OCI-LY3 (cell line): ENCODE results near the gene MOB3B.

Source experiments
- H2AFZ ChIP-seq: fragments of 200-600, 300-600 bp; shearing (Covaris generic); 2 replicates; pipeline ENCODE4 v1.6.0; 2014; ENCODE audit warnings: antibody characterized with exemption, low read depth, low read length
- H3K27ac ChIP-seq: fragments of 200-600, 300-600 bp; sonication (generic); 2 replicates; pipeline ENCODE4 v1.5.1; 2014; ENCODE audit warnings: mild to moderate bottlenecking, low read length, moderate library complexity, mixed read lengths
- H3K27me3 ChIP-seq: fragments of 200-600, 300-600 bp; sonication (generic); 2 replicates; pipeline ENCODE4 v1.6.1; 2014; ENCODE audit warnings: low read depth, low read length, mixed read lengths
- H3K36me3 ChIP-seq: fragments of 200-600, 300-600 bp; sonication (generic); replicated peaks from 2 replicates; pipeline ENCODE3; 2014; ENCODE audit warnings: low read depth, low read length, mixed read lengths
- H3K4me1 ChIP-seq: fragments of 300-600, 200-600 bp; sonication (generic); 2 replicates; pipeline ENCODE4 v1.6.1; 2014; ENCODE audit warnings: low read length, mixed read lengths
- H3K4me2 ChIP-seq: fragments of 200-600, 300-600 bp; sonication (generic); 2 replicates; pipeline ENCODE4 v1.6.1; 2014; ENCODE audit warnings: low read length, mixed read lengths
- H3K4me3 ChIP-seq: fragments of 300-600, 200-600 bp; sonication (generic); 2 replicates; pipeline ENCODE4 v1.5.1; 2014; ENCODE audit warnings: antibody characterized with exemption, mild to moderate bottlenecking, low read length, moderate library complexity
- H3K79me2 ChIP-seq: fragments of 300-600, 200-600 bp; shearing (Covaris generic); 2 replicates; pipeline ENCODE4 v1.6.1; 2014; ENCODE audit warnings: mild to moderate bottlenecking, low read length, mixed read lengths
- H3K9ac ChIP-seq: fragments of 300-600, 200-600 bp; shearing (Covaris generic); 2 replicates; pipeline ENCODE4 v1.6.0; 2014; ENCODE audit warnings: mild to moderate bottlenecking, low read length, moderate library complexity
- H3K9me3 ChIP-seq: fragments of 200-600, 300-600 bp; shearing (Covaris generic); 2 replicates; pipeline ENCODE4 v1.6.1; 2014; ENCODE audit warnings: low read length, mixed read lengths; ENCODE audit not compliant: insufficient read depth
- H4K20me1 ChIP-seq: fragments of 200-600, 300-600 bp; sonication (generic); 2 replicates; pipeline ENCODE4 v1.6.1; 2016; ENCODE audit warnings: low read length, mixed read lengths; ENCODE audit not compliant: insufficient read depth
- EZH2phosphoT487 ChIP-seq: fragments of 200-600 bp; shearing (Covaris generic); IDR thresholded peaks from 2 replicates; pipeline ENCODE4 v1.6.1; 2018; ENCODE audit warnings: antibody characterized with exemption, mixed run types, low read depth
- TF ChIP-seq, protein P1 (sequence below): fragments of 200-600, 300-600 bp; sonication (generic); IDR thresholded peaks from 2 replicates; pipeline ENCODE4 v1.5.1; 2014; ENCODE audit warnings: antibody characterized with exemption, low read length, low read depth

Gene MOB3B

DNA sequence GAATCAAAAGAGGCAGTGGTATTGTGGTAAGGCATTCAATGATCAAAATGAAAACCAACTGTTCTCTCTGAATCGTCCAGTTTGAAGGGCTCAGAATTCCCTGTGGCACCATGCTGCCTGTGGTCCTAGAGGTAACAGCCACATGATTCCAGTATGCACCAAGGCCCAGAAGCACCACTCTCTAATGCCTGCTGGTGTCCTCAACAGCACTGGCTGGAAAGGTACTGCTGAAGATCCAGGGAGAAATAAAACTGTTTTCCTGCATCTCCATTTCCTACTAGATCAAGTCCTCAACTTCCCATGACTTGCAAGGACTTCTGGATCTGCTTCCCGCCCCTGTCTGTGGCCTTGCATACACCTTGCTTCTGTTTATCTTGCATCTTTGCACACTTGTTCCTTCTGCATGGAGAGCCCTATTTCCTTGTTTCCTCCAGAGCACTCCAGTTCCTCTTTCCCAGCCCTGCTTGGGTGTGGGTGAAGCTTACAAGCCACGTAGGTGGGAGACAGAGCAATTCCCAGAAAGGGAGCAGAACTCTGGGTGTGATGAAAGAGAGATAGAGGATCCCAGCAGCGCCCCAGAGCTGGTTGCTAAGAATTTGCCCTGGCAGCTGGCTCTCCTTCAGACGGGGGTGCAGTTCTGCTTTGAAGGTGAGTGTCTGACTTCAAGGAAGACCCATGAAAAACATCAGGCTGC lies 191.6 kb downstream of the MOB3B start:
- no peak for TF ChIP-seq EZH2phosphoT487
- TF ChIP-seq, protein P1, sequence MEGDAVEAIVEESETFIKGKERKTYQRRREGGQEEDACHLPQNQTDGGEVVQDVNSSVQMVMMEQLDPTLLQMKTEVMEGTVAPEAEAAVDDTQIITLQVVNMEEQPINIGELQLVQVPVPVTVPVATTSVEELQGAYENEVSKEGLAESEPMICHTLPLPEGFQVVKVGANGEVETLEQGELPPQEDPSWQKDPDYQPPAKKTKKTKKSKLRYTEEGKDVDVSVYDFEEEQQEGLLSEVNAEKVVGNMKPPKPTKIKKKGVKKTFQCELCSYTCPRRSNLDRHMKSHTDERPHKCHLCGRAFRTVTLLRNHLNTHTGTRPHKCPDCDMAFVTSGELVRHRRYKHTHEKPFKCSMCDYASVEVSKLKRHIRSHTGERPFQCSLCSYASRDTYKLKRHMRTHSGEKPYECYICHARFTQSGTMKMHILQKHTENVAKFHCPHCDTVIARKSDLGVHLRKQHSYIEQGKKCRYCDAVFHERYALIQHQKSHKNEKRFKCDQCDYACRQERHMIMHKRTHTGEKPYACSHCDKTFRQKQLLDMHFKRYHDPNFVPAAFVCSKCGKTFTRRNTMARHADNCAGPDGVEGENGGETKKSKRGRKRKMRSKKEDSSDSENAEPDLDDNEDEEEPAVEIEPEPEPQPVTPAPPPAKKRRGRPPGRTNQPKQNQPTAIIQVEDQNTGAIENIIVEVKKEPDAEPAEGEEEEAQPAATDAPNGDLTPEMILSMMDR: no peak
- H3K27ac ChIP-seq: no peak overlapping the region
- H3K36me3 ChIP-seq: no peaks in the 10 kb centered on the region
- no peaks in the 10 kb centered on the region for H3K9me3 ChIP-seq
- H3K4me1 ChIP-seq: no peaks in the 10 kb centered on the region
- H3K27me3 ChIP-seq: peaks cover 28% of the 10 kb centered on the region
- no peaks in the 10 kb centered on the region for H3K79me2 ChIP-seq
- no peak overlapping the region for H3K4me2 ChIP-seq
- no peak overlapping the region for H3K4me3 ChIP-seq
- no peaks in the 10 kb centered on the region for H4K20me1 ChIP-seq
- H3K9ac ChIP-seq: no peak overlapping the region
- no peak overlapping the region for H2AFZ ChIP-seq

DNA sequence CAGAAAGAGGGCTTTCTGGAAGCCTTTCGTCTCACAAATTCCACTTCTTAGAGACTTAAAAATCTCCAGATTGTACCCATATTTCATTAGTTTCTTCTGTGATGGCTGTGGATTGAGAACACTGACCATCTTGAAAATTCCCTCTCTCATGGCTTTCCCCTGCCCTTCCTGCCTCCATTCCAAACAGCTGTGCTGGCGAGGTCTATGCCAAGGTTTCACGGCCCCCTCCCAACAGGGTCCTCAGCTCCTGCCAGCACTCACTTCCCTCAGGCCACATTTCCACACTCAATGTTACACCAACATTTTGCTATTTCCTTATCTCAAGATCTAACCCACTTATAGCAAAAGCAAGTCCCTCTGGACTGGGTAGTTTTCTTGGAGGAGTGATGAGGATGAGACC lies 192.4 kb downstream of the MOB3B start:
- no peak overlapping the region for H2AFZ ChIP-seq
- H3K4me3 ChIP-seq: no peak overlapping the region
- no peak overlapping the region for H3K9ac ChIP-seq
- no peaks in the 10 kb centered on the region for H3K9me3 ChIP-seq
- no peak for TF ChIP-seq EZH2phosphoT487
- no peak overlapping the region for H3K4me2 ChIP-seq
- no peaks in the 10 kb centered on the region for H4K20me1 ChIP-seq
- H3K27me3 ChIP-seq: peaks cover 33% of the 10 kb centered on the region
- H3K4me1 ChIP-seq: no peaks in the 10 kb centered on the region
- H3K36me3 ChIP-seq: no peaks in the 10 kb centered on the region
- H3K27ac ChIP-seq: no peak overlapping the region
- H3K79me2 ChIP-seq: no peaks in the 10 kb centered on the region

DNA sequence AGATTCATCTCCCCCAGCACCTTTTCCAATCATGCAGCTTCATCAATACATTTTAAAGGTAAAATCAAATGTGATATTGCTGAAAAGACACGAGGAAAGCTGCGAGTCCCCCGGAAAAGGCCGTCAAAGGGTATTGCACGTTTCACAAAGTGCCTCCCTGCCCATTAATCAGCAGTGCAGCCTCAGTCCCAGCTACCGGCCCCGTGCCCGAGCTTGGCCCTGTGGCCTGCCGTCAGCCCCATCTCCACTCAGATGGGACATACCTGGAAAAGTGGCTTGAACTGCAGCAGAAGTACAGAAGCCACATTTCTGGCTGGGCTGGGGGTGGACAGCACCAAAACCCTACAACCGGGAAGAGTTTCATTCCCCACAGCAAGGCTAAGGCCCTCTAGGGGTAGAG lies 192.8 kb downstream of the MOB3B start:
- Histone ChIP-seq H3K4me1 (no peaks in the 10 kb centered on the region), H3K36me3 (no peaks in the 10 kb centered on the region), H3K9ac (no peak overlapping the region), H3K27me3 (peaks cover 37% of the 10 kb centered on the region), H4K20me1 (no peaks in the 10 kb centered on the region), H3K9me3 (no peaks in the 10 kb centered on the region), H3K79me2 (no peaks in the 10 kb centered on the region), H3K27ac (no peak overlapping the region), H2AFZ (no peak overlapping the region), H3K4me2 (no peak overlapping the region), H3K4me3 (no peak overlapping the region)
- TF ChIP-seq, protein P1: no peak
- no peak for TF ChIP-seq EZH2phosphoT487

DNA sequence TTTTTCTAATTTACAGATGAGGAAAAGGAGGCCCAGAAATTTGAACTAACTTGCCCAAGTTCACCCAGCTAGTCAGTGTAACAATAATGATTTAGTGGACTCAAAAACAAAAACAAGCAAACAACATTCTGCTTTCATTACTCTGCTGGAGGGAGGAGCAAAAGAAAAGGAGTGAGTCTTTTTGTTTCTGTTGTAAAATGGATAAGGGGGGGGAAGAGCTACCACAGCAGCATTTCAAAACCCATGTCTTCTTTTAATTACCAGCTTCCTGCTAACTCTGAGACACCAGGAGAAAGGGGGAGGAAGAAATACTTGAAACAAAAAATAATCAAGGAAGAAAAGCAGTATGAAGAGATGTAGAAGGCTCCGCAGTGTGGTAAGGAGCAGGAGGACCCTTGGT lies 193.5 kb downstream of the MOB3B start:
- Histone ChIP-seq H4K20me1 (no peaks in the 10 kb centered on the region), H3K9ac (no peak overlapping the region), H3K4me2 (no peak overlapping the region), H3K36me3 (no peaks in the 10 kb centered on the region), H3K4me3 (no peak overlapping the region), H3K27ac (no peak overlapping the region), H2AFZ (no peak overlapping the region), H3K9me3 (no peaks in the 10 kb centered on the region), H3K4me1 (no peaks in the 10 kb centered on the region), H3K79me2 (no peaks in the 10 kb centered on the region), H3K27me3 (peaks cover 40% of the 10 kb centered on the region)
- no peak for TF ChIP-seq EZH2phosphoT487
- TF ChIP-seq, protein P1: no peak
